OCI-LY3 (cell line): ENCODE results near the gene SNAP29.

ENCODE experiments used
- CTCF ChIP-seq: fragments of 200-600, 300-600 bp; sonication (generic); IDR thresholded peaks from 2 replicates; pipeline ENCODE4 v1.5.1; 2014; ENCODE audit warnings: antibody characterized with exemption, low read length, low read depth
- EZH2phosphoT487 ChIP-seq: fragments of 200-600 bp; shearing (Covaris generic); IDR thresholded peaks from 2 replicates; pipeline ENCODE4 v1.6.1; 2018; ENCODE audit warnings: antibody characterized with exemption, mixed run types, low read depth

GRCh38 chr22:20931126-20931654, 72.4 kb downstream of the SNAP29 start:
- TF ChIP-seq CTCF (no peak), EZH2phosphoT487 (no peak)
